Prostate gland (tissue), 2 donors: ENCODE data around the gene JAG2.

ENCODE experiments used
- POLR2A ChIP-seq: fragments of 450-650 bp; IDR thresholded peaks from one replicate; pipeline ENCODE4 v1.6.1; 2016; ENCODE audit warnings: antibody characterized with exemption, mild to moderate bottlenecking
- POLR2AphosphoS5 ChIP-seq: sonication (generic); formaldehyde crosslinking; IDR thresholded peaks from one replicate; pipeline ENCODE4 v1.6.1; 2017; ENCODE audit warnings: antibody characterized with exemption
- TF ChIP-seq, protein P1 (sequence below), 4 experiments: fragments of 200-600 bp in 2 of 4; fragments of 450-650 bp in 2 of 4; sonication (generic) in 2 of 4; IDR thresholded peaks; 1 replicate in 3 of 4; 2 replicates in 1 of 4; pipeline ENCODE4 v1.5.1; 2016 to 2019; ENCODE audit warnings: antibody characterized with exemption in 4 of 4, mild to moderate bottlenecking in 2 of 4, moderate library complexity in 2 of 4

GRCh38 chr14:105159344-105159743 is 9.2 kb downstream of the JAG2 start:
- TF ChIP-seq, protein P1, sequence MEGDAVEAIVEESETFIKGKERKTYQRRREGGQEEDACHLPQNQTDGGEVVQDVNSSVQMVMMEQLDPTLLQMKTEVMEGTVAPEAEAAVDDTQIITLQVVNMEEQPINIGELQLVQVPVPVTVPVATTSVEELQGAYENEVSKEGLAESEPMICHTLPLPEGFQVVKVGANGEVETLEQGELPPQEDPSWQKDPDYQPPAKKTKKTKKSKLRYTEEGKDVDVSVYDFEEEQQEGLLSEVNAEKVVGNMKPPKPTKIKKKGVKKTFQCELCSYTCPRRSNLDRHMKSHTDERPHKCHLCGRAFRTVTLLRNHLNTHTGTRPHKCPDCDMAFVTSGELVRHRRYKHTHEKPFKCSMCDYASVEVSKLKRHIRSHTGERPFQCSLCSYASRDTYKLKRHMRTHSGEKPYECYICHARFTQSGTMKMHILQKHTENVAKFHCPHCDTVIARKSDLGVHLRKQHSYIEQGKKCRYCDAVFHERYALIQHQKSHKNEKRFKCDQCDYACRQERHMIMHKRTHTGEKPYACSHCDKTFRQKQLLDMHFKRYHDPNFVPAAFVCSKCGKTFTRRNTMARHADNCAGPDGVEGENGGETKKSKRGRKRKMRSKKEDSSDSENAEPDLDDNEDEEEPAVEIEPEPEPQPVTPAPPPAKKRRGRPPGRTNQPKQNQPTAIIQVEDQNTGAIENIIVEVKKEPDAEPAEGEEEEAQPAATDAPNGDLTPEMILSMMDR (IDR thresholded peaks at IDR 0.05): no peak
- no peak for TF ChIP-seq POLR2AphosphoS5
- no peak for TF ChIP-seq POLR2A
